Mammary epithelial cell (primary cell): Measurements from ENCODE around the gene RUBCN.

Source experiments
- CTCF ChIP-seq, 2 donors: IDR thresholded peaks in 1 of 2; conservative IDR thresholded peaks in 1 of 2; 2 replicates each; pipeline ENCODE4 v1.5.1; 2011 to 2012; ENCODE audit warnings: inconsistent platforms in 2 of 2, low read length in 2 of 2, mild to moderate bottlenecking in 2 of 2, control low read depth in 1 of 2, low read depth in 1 of 2; ENCODE audit not compliant: insufficient read depth in 1 of 2; ENCODE audit errors: extremely low read depth in 1 of 2
- EZH2 ChIP-seq: IDR thresholded peaks from 2 replicates; pipeline ENCODE4 v1.6.1; 2012; ENCODE audit warnings: low read length, inconsistent platforms, borderline replicate concordance

GRCh38 chr3:197700095-197700494 is 36.6 kb downstream of the RUBCN start:
- TF ChIP-seq EZH2 (no peak), CTCF (conservative IDR thresholded peaks at IDR 0.05 in 1 of 2, IDR thresholded peaks at IDR 0.05 in 1 of 2; ENCODE audit: extremely low read depth in 1 of 2, insufficient read depth in 1 of 2, low read depth in 1 of 2, low read length in 2 of 2) (no peak)
